NCI-H2107 treated with DMSO at 0.1 percent for 48 hours (cell line): ENCODE results near the gene NOS2.
"Not testable (repeated sequence)": the region's sequence is repeated elsewhere in the genome, so short reads cannot be mapped to it uniquely, and the experiment has no call there.

Source experiments
- DNase-seq: peaks from one replicate; lab custom pipeline; 2025; ENCODE audit not compliant: unreplicated experiment; lab: John Stamatoyannopoulos, UW

NOS2 gene

DNA sequence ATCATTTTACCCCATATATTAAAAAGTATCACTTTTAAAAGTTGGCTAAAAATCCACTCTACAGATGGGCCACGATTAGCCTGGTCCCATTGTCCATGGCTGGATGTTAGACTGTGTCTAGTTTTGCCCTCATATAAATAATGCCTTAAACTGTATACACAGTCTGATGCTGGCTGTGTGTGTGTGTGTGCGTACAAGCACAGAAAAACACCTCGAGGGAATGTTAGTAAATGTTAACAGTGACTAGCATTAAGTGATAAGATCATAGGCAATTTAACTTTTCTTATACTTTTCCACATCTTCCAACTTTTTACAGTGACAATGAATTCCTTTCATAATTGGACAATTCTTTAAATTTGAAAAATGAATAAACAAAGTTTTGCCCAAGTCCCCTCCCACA is 8.2 kb downstream of the NOS2 start:
- DNase-seq = no peak

DNA sequence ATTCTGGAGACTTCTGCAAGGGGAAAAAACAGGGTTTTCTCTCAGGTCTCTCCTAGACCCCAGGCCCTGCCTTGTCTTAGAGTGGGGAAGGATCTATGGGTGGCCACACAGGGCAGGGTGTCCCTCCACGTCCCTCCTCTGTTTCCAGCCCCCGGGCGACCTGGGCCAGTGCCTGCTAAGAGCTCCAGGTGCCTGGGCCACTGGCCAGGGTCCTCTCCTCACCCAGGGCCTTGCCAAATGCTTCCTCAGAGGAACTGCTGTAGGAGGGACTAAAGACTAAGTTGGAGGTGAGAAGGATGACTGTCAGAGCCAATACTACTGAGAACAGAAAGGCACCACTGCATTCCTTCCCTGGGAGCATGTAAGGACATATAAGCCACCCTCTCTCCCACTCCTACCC is 11.4 kb downstream of the NOS2 start:
- DNase-seq = no peak

DNA sequence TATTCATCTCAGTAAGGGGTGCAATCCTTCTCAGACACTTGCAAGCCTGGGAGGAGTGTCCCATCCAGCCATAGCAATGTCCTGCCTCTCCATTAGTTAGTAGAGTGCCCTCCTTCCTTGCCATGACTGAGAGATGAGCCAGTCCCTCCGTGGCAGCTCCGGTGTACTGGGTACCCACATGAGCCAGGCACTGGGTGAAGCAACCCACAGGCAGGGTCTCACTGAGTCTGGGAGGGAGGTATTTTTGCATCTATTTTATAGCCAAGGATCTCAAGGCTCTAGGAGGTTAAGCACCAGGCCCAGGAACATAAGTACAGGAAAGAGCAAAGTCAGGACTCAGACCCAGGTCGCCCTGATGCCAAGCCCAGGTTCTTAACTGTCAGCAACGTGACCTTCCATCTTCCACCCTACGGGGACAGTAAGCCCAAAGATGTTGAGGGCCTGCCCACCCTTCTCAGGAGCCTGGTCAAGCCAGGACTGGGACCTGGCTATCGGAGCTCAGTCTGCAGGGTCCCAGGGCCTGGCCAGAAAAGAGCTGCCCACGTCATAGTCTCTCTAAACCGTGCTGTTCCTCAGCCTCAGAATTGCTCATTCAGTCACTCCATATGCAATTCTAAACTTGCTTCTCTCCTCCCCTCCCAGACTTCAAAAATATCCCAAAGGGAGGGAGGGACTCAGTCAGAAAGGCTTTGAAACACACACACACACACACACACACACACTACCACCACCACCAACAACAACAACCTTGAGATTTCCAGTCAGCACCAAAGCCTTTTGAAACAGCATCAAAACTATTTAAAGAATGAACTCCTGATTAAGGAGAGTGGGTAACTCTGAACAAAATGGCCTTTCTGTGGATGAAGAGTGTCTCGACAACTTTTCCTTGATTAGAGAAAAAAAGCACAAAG is 16.6 kb downstream of the NOS2 start:
- DNase-seq = no peak

DNA sequence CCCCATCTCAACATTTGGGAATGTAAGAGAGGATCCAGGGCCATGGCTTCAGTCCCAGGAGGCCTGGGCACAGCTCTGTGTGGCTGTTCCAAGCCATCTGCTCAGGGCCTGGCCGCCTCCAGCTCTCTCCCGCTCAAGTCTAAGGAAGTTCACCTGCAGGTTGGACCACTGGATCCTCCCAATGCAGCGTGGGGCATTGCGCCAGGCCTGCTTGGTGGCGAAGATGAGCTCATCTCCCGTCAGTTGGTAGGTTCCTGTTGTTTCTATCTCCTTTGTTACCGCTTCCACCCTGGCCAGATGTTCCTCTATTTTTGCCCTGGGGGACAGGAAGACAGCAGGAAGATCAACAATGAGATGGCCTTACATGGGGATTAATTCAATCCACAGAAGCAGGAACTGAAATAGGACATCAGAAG is 17.5 kb downstream of the NOS2 start:
- DNase-seq = no peak

GRCh38 chr17:27780828-27781404 is 19.4 kb downstream of the NOS2 start:
- no peak for DNase-seq

GRCh38 chr17:27780092-27780827 is 20.1 kb downstream of the NOS2 start:
- no peak for DNase-seq

DNA sequence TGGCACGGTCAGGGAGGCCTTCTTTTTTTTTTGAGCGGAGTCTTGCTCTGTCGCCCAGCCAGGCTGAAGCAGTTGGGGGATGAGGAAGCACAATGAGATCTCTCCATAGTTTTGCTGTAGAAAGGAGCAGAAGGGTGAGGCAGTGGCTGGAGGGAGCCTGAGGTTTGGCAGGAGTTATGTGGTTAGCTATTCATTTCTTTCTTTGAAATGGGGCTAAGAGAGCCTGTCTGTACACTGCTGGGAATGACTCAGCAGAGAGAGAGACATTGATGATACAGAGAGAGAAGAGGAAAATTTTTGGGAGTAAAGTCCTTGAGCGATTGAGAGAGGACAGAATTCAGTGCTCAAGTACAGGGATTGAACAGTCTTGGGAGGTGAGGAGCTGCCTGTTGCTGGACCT is 22.1 kb downstream of the NOS2 start:
- no peak for DNase-seq

- no peak for DNase-seq
Measured at GRCh38 chr17:27776882-27777624, 23.3 kb downstream of the NOS2 start.

DNA sequence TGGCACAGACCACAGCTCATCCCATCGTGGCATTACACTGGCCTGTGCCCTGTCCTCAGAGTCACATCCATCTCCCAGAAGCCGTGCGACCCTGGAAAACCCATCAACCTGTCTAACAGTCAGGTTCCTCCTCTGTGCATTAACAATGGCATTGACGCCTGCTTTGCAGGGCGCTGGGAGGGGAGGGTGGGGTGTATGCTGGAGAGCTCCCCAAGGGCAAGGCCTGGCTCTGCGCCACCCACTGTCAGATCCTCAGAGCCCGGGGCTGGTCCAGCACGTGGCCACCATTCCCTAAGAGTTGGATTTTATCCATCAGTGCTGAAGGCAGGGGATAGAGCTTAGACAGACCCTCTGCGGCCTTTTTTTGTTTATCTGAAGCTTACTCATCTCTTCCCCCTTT is 28.7 kb downstream of the NOS2 start:
- no peak for DNase-seq

GRCh38 chr17:27770877-27771276 is 29.5 kb downstream of the NOS2 start:
- DNase-seq = no peak

GRCh38 chr17:27768858-27769410 is 31.4 kb downstream of the NOS2 start:
- no peak for DNase-seq

- DNase-seq = no peak
Measured at GRCh38 chr17:27766438-27766837, 33.9 kb downstream of the NOS2 start.

- no peak for DNase-seq
Measured at GRCh38 chr17:27765353-27765752, 35.0 kb downstream of the NOS2 start.

DNA sequence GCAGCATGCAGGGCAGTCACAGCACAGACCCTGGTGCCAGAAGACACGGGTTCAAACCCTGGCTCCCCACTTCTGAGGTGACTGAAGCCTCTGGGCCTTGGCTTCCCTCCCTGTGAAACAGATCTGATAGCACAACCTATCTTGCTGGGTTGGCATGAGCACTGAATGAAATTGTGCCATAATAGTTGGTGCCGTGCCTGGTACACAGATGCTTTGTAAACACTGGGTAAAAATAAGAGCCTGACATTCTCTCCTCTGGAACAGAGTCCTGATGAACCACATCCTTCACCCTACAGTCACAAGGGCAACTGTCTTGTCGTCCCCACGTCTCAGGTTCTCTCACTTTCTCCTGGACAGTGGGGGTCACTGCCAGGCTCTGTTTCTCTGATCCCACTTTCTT is 35.7 kb downstream of the NOS2 start:
- DNase-seq = no peak

GRCh38 chr17:27762527-27763305 is 37.6 kb downstream of the NOS2 start:
- no peak for DNase-seq

DNA sequence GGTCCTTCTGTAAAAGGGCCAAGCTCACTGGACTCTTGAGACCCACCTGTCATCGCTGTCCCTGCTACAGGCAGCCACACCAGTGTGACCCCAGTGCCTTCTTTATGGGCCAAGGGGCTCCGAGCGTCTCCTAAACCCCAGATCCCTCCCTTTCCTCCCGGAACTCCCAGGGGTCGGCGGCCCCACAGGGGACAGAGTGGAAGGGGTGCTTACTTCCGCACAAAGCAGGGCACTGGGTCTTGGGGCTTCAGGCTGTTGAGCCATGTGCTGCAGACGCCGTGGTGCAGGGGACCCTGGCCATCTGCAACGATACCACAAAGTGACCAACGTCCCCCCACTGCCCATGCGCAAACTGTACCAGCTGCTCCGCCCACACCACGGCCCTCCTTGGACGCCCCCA is 39.4 kb downstream of the NOS2 start:
- DNase-seq = not testable (repeated sequence)

DNA sequence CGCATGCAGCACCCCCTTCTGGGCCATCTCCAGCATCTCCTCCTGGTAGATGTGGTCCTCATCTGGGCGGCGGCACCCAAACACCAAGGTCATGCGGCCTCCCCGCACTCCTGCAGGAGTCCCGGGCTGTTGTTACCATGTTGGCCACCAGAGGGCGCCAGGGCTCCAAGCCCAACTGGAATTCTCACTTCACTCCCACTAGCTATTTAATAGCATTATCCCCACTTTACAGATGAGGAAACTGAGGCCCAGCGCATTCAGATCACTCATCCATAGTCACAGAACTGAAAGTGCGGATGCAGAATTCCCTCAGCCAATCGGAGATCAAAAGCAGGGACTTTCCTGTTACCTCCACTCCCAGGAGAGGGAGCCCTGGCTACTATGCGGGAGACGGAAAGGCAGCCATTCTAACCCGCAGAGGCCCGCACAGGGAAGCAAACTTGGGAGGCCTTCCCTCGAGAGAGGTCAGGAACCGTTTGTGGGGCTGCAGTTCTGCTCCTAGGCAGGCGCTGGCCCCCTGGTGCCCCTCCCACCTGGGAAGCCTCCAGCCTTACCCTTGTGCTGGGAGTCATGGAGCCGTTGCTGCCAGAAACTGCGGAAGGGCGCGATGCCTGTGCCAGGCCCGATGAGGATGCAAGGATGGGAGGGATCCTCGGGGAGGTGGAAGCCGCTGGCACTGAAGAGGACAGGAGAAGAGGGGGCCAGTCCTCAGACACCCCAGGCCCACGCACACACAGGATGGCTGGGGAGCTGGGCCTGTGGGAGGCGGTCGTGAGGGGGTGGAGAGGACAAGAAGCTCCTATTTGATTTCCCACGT is 40.1 kb downstream of the NOS2 start:
- no peak for DNase-seq

DNA sequence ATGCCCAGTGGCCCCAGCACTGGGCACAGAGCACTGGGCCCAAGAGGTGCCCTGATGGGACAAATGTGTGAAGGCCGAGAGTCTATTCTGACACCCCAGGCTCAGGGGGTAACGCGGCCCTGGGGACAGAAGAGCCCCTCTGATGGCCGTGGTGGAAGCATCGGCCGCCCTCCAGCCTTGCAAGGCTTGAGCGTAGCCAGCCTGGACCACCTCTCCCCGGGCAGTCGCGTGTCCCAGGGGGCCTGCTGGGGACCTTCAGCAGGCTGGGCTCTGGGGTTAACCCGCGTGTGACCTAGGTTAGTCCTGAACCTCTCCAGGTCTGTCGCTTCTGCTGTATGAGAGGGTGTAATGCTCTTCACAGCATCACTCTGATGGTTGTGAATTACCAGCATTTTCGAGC is 40.8 kb downstream of the NOS2 start:
- no peak for DNase-seq
